ENCODE data around the gene NPHP4.

Gene NPHP4

GRCh38 chr1:5950201-5950895 is 41.9 kb downstream of the NPHP4 start:
- DNase-seq (ENCODE audit: low spot score), result no peak

- DNase-seq (ENCODE audit: low spot score), result no peak
Measured at GRCh38 chr1:5949761-5950100, 42.5 kb downstream of the NPHP4 start.

- no peak for DNase-seq (ENCODE audit: low spot score)
Measured at GRCh38 chr1:5949085-5949760, 43.0 kb downstream of the NPHP4 start.

- no peak for DNase-seq (ENCODE audit: low spot score)
Measured at GRCh38 chr1:5948681-5949005, 43.6 kb downstream of the NPHP4 start.

- no peak for DNase-seq (ENCODE audit: low spot score)
Measured at GRCh38 chr1:5947978-5948680, 44.1 kb downstream of the NPHP4 start.

GRCh38 chr1:5947071-5947821 is 45.0 kb downstream of the NPHP4 start:
- no peak for DNase-seq (ENCODE audit: low spot score)

GRCh38 chr1:5945445-5945844 is 46.8 kb downstream of the NPHP4 start:
- DNase-seq (ENCODE audit: low spot score), result no peak

GRCh38 chr1:5944843-5945167 is 47.4 kb downstream of the NPHP4 start:
- no peak for DNase-seq (ENCODE audit: low spot score)

GRCh38 chr1:5944154-5944842 is 47.9 kb downstream of the NPHP4 start:
- DNase-seq (ENCODE audit: low spot score), result no peak

GRCh38 chr1:5943343-5944124 is 48.7 kb downstream of the NPHP4 start:
- DNase-seq (ENCODE audit: low spot score), result peak; percentile 37

- DNase-seq (ENCODE audit: low spot score), result no peak
Measured at GRCh38 chr1:5941671-5942070, 50.6 kb downstream of the NPHP4 start.

GRCh38 chr1:5940723-5941407 is 51.4 kb downstream of the NPHP4 start:
- DNase-seq (ENCODE audit: low spot score), result no peak

- DNase-seq (ENCODE audit: low spot score), result no peak
Measured at GRCh38 chr1:5939271-5940170, 52.7 kb downstream of the NPHP4 start.

- DNase-seq (ENCODE audit: low spot score), result peak; percentile 96
Measured at GRCh38 chr1:5938101-5938646, 54.1 kb downstream of the NPHP4 start.

GRCh38 chr1:5937373-5937857 is 54.8 kb downstream of the NPHP4 start:
- DNase-seq (ENCODE audit: low spot score), result no peak

GRCh38 chr1:5936621-5937372 is 55.4 kb downstream of the NPHP4 start:
- no peak for DNase-seq (ENCODE audit: low spot score)

GRCh38 chr1:5936126-5936525 is 56.1 kb downstream of the NPHP4 start:
- DNase-seq (ENCODE audit: low spot score), result no peak

- no peak for DNase-seq (ENCODE audit: low spot score)
Measured at GRCh38 chr1:5935026-5935425, 57.2 kb downstream of the NPHP4 start.
